Adipocyte (in vitro differentiated cells): ENCODE data around the gene VIPAS39.

ENCODE experiments used
- DNase-seq: peaks from one replicate; pipeline ENCODE4 v3.0.0-alpha.2; 2015; ENCODE audit warnings: low read depth
- H3K27me3 ChIP-seq: replicated peaks from 2 replicates; pipeline ENCODE4 v1.7.0; 2013; ENCODE audit warnings: mild to moderate bottlenecking, low read length, moderate library complexity; ENCODE audit not compliant: control insufficient read depth, insufficient read depth
- H3K36me3 ChIP-seq: 2 replicates; pipeline ENCODE4 v1.7.0; 2013; ENCODE audit warnings: low read length, mild to moderate bottlenecking, moderate library complexity; ENCODE audit not compliant: control insufficient read depth, insufficient read depth, severe bottlenecking
- H3K4me1 ChIP-seq: 2 replicates; pipeline ENCODE4 v1.7.0; 2013; ENCODE audit warnings: mild to moderate bottlenecking, low read length, moderate library complexity; ENCODE audit not compliant: control insufficient read depth, insufficient read depth
- H3K4me3 ChIP-seq: 2 replicates; pipeline ENCODE4 v1.7.0; 2013; ENCODE audit warnings: mild to moderate bottlenecking, low read length, moderate library complexity
- H3K9ac ChIP-seq: 2 replicates; pipeline ENCODE4 v1.7.0; 2013; ENCODE audit warnings: mild to moderate bottlenecking, low read length, moderate library complexity
- H3K9me3 ChIP-seq: 2 replicates; pipeline ENCODE4 v1.7.0; 2013; ENCODE audit warnings: mild to moderate bottlenecking, low read length, moderate library complexity; ENCODE audit not compliant: control insufficient read depth

Gene VIPAS39

GRCh38 chr14:77457522-77458248 is at the start of gene VIPAS39, which contains the start of gene AHSA1:
Gene VIPAS39 (minus strand): TSS chr14:77457601. CDS start chr14:77454102, 3,499 bp downstream.
Gene AHSA1 (plus strand): TSS chr14:77458093. CDS start chr14:77458190, 97 bp downstream.
- Histone ChIP-seq H3K9ac (peak within 1 kb of the TSS; percentile 99), H3K36me3 (peaks cover 35% of the 10 kb centered on the region)
- peak; percentile 100 for DNase-seq

GRCh38 chr14:77505031-77505430 is 47.6 kb upstream of the VIPAS39 start:
- Histone ChIP-seq H3K9ac (no peak overlapping the region), H3K9me3 (no peaks in the 10 kb centered on the region), H3K27me3 (no peaks in the 10 kb centered on the region), H3K4me1 (peaks cover 11% of the 10 kb centered on the region), H3K4me3 (no peak overlapping the region), H3K36me3 (peaks cover 7% of the 10 kb centered on the region)
- DNase-seq = no peak

More at GRCh38 chr14:77457522-77458248, at the start of gene VIPAS39, which contains the start of gene AHSA1:
- H3K4me1 ChIP-seq = peaks cover 21% of the 10 kb centered on the region
- H3K4me3 ChIP-seq = peak within 1 kb of the TSS; percentile 100
- H3K9me3 ChIP-seq = no peaks in the 10 kb centered on the region
- no peaks in the 10 kb centered on the region for H3K27me3 ChIP-seq

DNA sequence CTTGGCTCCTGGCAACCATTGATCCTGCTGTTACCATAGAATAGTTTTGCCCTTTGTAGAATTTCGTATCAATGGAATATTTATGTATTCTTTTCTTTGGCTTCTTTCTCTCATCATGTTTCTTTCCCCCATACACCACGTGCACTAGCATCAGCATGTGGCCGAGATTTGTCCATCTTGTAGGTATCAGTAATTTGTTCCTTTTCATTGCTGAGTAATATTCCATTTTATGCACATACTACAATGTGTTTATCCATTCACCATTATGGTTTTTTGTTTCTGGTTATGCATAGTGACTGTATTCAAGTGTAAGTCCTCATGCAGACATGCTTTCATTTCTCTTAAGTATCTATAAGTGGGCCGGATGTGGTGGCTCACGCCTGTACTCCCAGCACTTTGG is 45.7 kb upstream of the VIPAS39 start:
- Histone ChIP-seq H3K9ac (no peak overlapping the region), H3K36me3 (peaks cover 7% of the 10 kb centered on the region), H3K9me3 (no peaks in the 10 kb centered on the region), H3K4me1 (peaks cover 3% of the 10 kb centered on the region), H3K4me3 (no peak overlapping the region), H3K27me3 (peaks cover 1% of the 10 kb centered on the region)
- DNase-seq = no peak

DNA sequence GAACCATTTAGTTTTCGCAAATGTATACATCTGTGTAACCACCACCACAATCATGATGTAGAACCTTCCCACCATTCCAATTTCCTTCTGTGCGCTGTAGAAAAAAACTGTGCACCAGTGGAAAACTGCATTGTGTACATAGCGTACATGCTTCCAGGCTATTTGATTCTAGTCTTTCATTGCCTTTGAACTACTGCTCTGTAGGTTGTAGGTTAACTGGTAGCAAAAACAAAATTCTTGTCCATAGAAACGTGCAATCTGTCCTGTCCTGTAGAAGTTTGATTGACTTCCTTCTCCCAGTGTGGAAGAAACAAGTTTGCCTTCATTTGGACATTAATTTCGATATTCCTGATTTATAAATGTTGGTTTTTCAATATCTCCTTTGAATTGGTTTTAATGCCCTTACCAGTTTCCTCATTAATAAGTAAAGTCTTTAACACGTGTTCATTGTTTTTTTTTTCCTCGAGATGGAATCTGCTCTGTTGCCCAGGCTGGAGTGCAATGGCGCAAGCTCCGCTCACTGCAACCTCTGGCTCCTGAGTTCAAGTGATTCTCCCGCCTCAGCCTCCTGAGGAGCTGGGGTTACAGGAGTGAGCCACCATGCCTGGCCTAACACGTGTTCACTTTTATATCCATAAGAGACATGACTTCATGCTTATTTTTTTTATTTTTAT is 44.8 kb upstream of the VIPAS39 start:
- no peak for DNase-seq
- Histone ChIP-seq H3K9ac (no peak overlapping the region), H3K27me3 (peaks cover 6% of the 10 kb centered on the region), H3K4me3 (no peak overlapping the region), H3K9me3 (no peaks in the 10 kb centered on the region), H3K36me3 (peaks cover 7% of the 10 kb centered on the region), H3K4me1 (no peaks in the 10 kb centered on the region)

DNA sequence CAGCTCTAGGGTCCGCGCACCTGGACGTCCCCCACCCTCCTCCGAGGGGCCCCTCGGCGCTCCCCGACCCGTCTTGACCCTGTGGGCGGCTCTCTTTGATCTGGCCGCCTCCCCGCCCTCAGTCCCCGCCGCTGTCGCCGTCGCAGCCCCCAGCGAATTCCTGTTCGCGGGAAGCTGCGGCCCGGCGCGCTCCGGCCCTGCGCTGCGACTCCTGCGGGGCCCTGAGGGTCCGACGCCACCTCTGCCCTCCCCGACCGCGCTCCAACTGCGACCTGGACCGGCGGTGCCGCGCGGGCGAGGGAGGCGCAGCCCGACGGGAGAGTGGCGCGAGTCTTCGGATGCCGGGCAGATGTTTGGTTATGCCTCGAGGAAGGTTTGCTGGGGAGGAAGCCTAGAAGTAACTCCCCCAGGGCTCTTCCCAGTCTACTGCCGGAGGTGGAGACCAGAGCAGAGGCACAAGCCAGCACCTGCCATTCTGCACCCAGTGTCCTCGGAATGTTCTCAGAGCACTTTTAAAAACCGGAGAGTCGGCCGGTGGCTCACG is 41.7 kb upstream of the VIPAS39 start:
- H3K27me3 ChIP-seq = peaks cover 6% of the 10 kb centered on the region
- DNase-seq = peak; percentile 14
- no peaks in the 10 kb centered on the region for H3K9me3 ChIP-seq

DNA sequence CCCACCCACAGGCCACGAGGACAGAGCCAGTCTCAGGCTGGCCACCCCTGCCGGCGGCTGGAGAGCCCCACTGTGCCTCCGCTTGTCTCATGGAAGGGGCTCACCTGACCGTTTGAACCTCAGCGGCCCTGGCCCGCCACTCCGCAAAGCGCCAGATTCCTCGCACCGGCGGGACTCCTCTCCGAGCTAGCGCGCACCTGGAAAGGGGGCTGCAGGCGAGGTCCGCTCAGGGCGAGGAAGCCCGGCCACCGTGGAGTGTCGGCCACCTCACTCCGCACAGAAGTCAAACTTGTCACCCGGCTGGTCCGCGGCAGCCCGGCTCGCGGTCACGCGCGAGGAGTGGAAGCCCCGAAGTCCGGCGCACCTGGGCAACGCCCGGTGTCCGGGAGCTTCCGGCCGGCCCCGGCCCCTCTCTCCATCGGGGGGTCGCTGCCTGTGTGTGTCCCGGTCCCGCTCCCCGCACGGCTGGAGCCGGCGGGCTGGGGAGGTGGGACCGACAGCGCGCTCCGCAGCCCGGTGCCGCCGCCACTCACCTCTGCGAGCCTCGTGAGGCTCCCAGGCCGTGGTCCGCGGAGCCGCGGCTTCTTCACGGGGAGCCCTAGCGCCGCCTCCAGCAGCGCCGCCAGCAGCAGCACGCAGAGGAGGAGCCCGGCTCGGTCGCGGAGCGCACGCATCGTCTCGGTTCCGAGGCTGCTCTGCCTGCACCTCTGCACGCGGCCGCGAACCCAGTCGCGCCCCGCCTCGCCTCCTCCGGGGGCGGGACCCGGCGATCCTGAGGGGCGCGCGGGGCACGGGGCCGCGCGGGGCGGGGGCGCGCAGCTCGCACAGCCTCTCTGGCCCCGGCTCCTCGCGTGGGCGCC is 40.9 kb upstream of the VIPAS39 start, which contains the start of gene ISM2:
Gene ISM2 (minus strand): TSS at position 697 of the 860 bp plus-strand sequence. CDS start 23 bp downstream, at position 674.
- Histone ChIP-seq H3K4me1 (no peaks in the 10 kb centered on the region), H3K36me3 (no peaks in the 10 kb centered on the region), H3K9me3 (no peaks in the 10 kb centered on the region), H3K4me3 (peak within 1 kb of the TSS; percentile 73), H3K27me3 (peaks cover 6% of the 10 kb centered on the region), H3K9ac (no peak within 1 kb of the TSS)
- DNase-seq = peak; percentile 71

More for the DNA sequence above, 41.7 kb upstream of the VIPAS39 start:
- H3K4me1 ChIP-seq = no peaks in the 10 kb centered on the region
- H3K4me3 ChIP-seq = peak overlapping the region; percentile 73
- no peak overlapping the region for H3K9ac ChIP-seq
- no peaks in the 10 kb centered on the region for H3K36me3 ChIP-seq

- DNase-seq = no peak
- H3K36me3 ChIP-seq = no peaks in the 10 kb centered on the region
- no peak overlapping the region for H3K4me3 ChIP-seq
- no peaks in the 10 kb centered on the region for H3K9me3 ChIP-seq
- no peaks in the 10 kb centered on the region for H3K4me1 ChIP-seq
- H3K9ac ChIP-seq = no peak overlapping the region
- H3K27me3 ChIP-seq = peaks cover 6% of the 10 kb centered on the region
Observed at GRCh38 chr14:77495334-77495733, 37.9 kb upstream of the VIPAS39 start.

DNA sequence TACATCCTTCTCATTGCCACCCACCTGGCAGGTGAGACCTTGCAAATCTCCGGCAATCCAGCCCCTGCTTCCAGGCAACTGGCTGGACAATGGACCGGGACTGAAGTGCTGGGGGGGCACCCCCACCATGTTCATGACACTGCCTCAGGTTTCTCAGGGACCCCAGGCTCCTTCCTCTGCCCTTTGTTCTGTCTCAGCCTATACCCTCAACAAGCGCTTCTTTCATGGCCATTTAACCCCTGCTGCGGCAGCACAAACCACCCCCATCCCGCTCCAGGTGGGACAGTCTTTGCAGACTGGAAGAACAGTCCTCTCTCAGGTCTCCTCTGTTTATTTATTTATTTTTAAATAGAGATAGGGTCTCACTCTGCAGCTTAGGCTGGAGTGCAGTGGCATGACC is 33.7 kb upstream of the VIPAS39 start:
- Histone ChIP-seq H3K4me3 (no peak overlapping the region), H3K9me3 (no peaks in the 10 kb centered on the region), H3K9ac (no peak overlapping the region), H3K36me3 (no peaks in the 10 kb centered on the region), H3K27me3 (peaks cover 2% of the 10 kb centered on the region), H3K4me1 (no peaks in the 10 kb centered on the region)
- no peak for DNase-seq

DNA sequence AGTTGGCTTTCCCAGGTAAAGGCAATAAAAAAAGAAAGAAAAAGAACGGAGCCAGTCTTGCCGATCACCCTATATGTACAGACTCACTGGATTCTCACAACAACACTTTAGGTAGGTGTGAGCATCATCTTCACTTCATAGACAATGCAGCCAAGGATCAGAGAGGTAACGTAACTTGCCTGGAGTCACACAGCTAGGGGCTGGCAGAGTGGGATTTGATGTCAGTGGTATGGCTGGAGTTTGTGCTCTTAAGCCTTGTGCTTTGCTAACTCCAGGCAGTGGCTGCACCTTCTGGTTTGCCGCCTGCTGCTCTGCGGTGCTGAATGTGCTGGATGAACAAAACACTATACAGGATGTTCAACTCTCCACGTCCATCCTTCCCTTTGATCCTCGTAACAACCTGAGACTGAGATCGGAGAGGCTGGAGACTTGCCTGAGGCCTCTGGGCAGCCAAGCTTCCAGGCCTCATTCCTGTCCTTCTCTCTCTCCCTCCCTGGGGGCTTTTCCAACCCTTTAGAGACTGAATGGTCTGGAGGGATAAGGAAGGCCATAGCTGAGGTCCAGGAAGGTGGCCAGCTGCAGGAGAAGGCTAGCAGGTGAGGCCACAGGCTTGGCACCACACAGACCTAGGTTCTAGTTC is 33.1 kb upstream of the VIPAS39 start:
- no peaks in the 10 kb centered on the region for H3K36me3 ChIP-seq
- no peak for DNase-seq
- H3K4me1 ChIP-seq = no peaks in the 10 kb centered on the region
- H3K4me3 ChIP-seq = no peak overlapping the region
- no peak overlapping the region for H3K9ac ChIP-seq
- H3K9me3 ChIP-seq = no peaks in the 10 kb centered on the region
- peaks cover 2% of the 10 kb centered on the region for H3K27me3 ChIP-seq

GRCh38 chr14:77489041-77489440 is 31.6 kb upstream of the VIPAS39 start:
- no peak overlapping the region for H3K4me3 ChIP-seq
- H3K27me3 ChIP-seq = peaks cover 2% of the 10 kb centered on the region
- no peaks in the 10 kb centered on the region for H3K4me1 ChIP-seq
- no peaks in the 10 kb centered on the region for H3K36me3 ChIP-seq
- H3K9me3 ChIP-seq = no peaks in the 10 kb centered on the region
- H3K9ac ChIP-seq = no peak overlapping the region
- DNase-seq = no peak
